ENCODE data around the gene PRAMEF4.
"Not testable (repeated sequence)": the region's sequence is repeated elsewhere in the genome, so short reads cannot be mapped to it uniquely, and the experiment has no call there.

Gene PRAMEF4

DNA sequence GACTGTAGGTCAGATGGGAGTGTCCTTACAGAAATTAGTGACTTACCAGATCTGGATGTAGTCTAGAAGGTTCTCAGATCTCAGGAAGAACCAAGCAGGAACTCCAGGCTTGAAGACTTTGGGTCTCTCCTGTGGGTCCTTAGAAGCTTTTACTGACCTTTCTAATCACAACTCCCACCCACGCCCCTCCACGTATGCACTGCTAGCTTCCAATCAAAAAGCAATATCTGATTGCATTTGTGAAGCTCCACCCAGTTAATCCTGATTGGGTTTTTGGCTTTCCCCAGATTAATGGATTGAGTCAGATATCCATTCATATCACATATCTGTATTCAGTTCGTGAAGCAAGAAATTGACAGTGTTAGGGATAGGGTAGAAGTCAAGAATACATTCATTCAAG is at the start of gene PRAMEF4:
TSS of gene PRAMEF4 (minus strand) at position 101 of the 400 bp plus-strand sequence. CDS start 2,807 bp downstream, outside the sequence.
- DNase-seq = not testable (repeated sequence)

DNA sequence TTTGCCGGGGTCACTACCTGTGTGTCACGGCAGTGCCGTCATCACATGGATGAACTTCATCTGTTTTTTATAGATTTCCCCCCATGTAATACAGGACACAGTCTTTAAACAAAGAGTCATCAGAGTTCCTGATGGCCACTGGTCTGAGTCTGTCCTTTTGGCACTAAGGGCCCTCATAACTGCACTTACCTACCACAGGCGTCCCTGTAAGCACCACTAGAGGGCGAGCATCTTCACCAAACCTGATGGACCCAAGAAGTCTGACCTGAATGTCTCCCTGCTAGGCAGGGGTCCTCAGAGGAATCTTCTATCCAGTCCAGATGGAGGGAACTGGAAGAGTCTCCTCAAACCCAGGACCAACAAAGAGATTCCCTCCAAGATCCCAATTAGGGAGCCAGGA is 38.4 kb upstream of the PRAMEF4 start:
- not testable (repeated sequence) for DNase-seq

DNA sequence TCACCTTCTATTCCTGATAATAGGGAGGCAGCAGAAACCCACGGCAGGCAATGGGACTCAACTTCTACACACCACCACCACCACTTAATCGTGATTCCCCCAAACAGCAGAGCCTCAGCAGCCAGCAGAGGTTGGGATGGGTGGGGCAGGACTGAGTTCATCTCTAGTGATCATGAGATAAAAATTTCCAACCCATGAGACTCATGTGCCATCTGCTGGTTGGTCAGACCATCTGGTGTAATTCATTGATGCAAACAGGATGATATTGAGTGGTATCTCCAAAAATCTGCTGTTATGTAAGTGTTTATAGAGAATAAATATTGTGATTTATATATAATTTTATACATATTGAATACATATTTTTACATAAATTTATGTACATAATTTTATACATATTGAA is 35.7 kb upstream of the PRAMEF4 start:
- not testable (repeated sequence) for DNase-seq

DNA sequence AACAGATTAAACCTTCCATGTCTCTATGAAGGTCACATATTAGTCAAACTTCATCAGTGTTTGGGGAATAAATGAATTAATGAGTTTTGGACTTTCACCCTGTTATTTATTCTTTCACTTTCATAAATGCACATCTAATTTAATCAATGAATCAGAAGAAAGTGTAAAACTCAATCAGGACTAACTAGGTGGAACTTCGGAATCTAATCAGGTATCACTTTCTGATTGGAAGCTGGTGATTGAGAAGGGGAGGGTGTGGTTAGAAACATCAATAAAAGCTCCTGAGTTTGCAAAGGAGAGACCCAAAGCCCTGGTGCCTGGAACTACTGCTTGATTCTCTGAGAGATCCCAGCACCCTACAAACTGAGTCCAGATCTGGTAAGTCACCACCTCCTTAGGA is 30.3 kb upstream of the PRAMEF4 start, which contains the start of gene PRAMEF7:
TSS of gene PRAMEF7 (plus strand) at position 301 of the 400 bp plus-strand sequence. CDS start 1,083 bp downstream, outside the sequence.
- DNase-seq = not testable (repeated sequence)

DNA sequence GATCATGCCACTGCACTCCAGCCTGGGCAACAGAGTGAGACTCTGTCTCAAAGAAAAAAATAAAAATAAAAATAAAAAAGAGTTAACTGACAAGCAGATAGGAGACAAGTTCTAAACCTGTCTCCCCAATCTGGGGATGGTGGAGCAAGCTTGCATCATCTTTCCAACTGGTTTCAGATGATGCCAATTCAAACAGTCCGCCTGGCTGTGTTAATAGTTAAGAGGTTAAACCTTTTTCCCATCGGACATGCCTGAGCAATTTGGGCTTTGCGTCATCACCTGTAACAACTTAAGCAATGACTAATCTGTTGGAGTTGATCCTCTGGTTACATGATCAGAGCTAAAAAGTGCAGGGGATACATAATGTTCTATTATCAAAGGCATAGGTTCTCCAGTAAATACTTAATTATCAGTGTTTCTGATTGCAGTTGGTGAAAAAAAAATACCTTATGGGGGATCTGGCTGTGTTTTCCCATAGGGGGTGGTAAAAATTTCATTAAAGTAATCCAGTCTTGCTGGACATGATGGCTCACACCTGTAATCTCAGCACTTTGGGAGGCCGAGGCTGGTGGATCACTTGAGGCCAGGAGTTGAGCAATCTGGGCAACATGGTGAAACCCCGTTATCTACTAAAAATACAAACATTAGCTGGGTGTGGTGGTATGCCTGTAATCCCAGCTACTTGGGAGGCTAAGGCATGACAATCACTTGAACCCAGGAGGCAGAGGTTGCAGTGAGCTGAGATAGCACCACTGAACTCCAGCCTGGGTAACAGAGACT is 18.0 kb upstream of the PRAMEF4 start:
- not testable (repeated sequence) for DNase-seq

DNA sequence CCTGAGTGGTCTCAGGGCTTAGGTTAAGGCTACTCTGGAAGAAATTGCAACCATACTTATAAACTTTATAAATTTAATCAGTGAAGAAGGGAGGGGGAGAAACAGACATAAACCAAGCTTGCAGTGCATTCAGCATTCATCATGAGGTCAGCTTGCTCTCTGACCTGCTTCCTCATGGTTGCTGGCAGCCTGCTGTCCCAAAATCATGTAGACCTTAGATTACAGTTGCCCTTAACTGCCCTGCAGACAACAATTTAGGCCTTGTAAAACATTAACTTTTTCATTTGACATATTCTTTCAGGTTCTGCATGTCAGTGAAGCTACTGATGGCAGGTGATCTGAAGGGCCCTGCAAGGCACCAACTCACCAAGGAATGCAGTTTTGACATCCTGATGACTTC is 13.2 kb upstream of the PRAMEF4 start:
- DNase-seq = not testable (repeated sequence)

DNA sequence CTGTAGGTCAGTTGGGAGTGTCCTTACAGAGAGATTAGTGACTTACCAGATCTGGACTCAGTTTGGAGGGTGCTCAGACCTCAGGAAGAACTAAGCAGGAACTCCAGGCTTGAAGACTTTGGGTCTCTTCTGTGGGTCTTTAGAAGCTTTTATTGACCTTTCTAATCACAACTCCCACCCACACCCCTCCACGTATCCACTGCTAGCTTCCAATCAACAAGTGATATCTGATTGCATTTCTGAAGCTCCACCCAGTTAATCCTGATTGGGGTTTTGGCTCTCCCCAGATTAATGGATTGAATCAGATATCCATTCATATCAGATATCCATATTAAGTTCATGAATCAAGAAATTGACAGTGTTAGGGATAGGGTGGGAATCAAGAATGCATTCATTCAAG is 12.2 kb upstream of the PRAMEF4 start, which contains the start of gene PRAMEF10:
TSS of gene PRAMEF10 (minus strand) at position 101 of the 400 bp plus-strand sequence. CDS start 2,423 bp downstream, outside the sequence.
- DNase-seq = not testable (repeated sequence)

DNA sequence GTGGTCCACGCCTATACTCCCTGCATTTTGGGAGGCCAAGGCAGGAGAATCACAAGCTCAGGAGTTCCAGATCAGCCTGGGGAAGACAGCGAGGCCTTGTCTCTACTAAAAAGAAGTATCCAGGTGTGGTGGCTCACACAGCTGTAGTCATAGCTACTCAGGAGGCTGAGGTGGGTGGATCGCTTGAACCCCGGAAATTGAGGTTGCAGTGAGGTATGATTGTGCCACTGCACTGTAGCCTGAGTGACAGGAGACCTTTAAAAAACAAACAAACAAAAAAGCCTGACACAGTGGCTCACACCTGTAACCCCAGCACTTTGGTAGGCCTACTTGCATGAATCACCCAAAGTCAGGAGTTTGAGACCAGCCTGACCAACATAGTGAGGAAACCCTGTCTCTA is 7.5 kb downstream of the PRAMEF4 start:
- not testable (repeated sequence) for DNase-seq

DNA sequence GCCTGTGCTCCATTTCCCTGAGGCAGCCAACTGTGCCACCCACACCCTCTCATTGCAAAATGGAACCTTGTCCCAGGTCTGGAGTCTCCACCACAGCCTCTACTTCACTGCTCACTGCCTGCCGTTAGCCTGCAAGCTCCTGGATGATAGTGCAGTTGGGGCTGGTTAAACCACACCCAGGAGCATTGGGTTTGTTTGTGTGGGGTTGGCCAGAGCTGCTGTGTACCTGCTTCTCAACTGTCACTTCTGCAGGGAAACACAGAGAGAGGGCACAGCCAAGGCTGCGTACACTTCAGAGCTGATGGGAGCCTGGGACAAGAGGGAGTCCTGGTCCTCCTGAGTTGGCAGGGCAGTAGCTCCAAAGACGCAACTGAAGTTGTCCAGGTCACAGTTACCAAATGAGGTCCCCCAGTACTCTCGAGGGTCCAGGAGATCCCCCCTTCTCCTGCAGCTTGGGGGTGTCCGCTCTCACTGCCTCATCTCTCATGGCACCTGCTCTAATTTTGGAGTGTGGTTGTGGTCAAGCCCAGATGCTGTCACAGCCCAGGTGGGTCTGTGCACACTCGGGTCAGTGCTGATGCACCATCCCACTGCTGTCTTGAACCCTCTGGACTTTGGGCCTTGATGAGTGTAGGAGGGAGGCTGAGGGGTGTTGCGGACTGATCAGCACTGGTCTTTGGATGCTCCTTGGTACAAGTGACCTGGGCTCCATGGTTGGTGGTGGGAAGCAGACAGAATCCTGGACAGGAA is 22.7 kb downstream of the PRAMEF4 start:
- DNase-seq = not testable (repeated sequence)

DNA sequence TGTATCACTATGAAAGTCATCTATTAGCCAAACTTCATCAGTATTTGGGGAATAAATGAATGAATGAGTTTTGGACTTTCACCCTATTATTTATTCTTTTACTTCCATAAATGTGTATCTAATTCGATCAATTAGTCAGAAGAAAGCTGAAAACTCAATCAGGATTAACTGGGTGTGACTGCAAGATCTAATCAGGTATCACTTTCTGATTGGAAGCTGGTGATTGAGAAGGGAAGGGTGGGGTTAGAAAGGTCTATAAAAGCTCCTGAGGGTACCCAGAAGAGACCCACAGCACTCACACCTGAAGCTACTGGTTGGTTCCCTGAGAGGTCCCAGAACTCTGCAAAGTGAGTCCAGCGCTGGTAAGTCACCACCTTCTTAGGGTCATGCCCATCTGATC is 29.2 kb downstream of the PRAMEF4 start, which contains the start of gene PRAMEF2:
TSS of gene PRAMEF2 (plus strand) at position 301 of the 400 bp plus-strand sequence. CDS start 1,924 bp downstream, outside the sequence.
- not testable (repeated sequence) for DNase-seq

DNA sequence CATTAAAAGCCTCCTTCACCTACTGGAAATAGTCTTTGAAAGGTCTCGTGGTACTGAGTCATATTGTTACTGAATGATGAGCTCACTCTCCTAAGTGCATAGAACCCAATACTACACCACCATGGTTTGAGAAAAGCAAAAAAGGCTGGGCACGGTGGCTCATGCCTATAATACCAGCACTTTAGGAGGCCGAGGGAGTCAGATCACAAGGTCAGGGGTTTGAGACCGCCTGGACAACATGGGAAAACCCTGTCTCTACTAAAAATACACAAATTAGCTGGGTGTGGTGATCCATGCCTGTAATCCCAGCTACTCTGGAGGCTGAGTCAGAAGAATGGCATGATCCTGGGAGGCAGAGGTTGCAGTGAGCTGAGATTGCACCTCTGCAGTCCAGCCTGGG is 34.2 kb downstream of the PRAMEF4 start:
- DNase-seq = no peak

DNA sequence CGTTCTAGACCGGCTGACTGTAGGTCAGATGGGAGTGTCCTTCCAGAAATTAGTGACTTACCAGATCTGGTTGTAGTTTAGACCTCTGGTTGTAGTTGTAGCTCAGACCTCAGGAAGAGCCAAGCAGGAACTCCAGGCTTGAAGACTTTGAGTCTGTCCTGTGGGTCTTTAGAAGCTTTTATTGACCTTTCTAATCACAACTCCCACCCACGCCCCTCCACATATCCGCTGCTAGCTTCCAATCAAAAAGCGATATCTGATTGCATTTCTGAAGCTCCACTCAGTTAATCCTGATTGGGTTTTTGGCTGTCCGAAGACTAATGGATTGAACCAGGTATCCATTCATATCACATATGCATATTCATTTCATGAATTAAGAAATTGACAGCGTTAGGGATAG is 37.4 kb downstream of the PRAMEF4 start, which contains the start of gene HNRNPCL1:
TSS of gene HNRNPCL1 (minus strand) at position 101 of the 400 bp plus-strand sequence. CDS start 431 bp downstream, outside the sequence.
- not testable (repeated sequence) for DNase-seq

DNA sequence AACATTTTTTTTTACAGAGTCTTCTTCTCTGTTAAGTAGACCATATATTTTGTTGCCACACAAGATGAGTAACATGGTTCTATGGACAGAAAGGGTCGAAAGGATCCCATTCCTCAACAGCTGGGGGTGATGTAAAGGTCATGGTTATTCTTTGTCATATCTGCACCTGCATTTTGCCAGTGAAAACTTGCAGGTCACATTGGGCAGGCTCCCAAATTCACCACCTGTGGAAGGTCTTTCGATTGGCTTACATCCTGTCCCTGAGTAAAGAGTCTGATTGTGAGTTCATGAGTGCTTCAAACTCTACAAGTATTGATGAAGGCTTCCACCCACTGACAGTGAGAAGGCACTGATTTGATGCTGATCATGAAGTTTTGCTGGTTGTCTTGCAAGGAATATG is 52.8 kb downstream of the PRAMEF4 start:
- DNase-seq = not testable (repeated sequence)

DNA sequence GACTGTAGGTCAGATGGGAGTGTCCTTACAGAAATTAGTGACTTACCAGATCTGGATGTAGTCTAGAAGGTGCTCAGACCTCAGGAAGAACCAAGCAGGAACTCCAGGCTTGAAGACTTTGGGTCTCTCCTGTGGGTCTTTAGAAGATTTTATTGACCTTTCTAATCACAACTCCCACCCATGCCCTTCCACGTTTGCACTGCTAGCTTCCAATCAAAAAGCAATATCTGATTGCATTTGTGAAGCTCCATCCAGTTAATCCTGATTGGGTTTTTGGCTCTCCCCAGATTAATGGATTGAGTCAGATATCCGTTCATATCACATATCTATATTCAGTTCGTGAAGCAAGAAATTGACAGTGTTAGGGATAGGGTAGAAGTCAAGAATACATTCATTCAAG is 54.7 kb downstream of the PRAMEF4 start, which contains the start of gene PRAMEF11:
TSS of gene PRAMEF11 (minus strand) at position 101 of the 400 bp plus-strand sequence. CDS start 2,621 bp downstream, outside the sequence.
- DNase-seq = not testable (repeated sequence)
